K562 (cell line): ENCODE data around the gene RILP. TPM values are rescaled to one million over a fixed set of nuclear protein-coding genes. Genes with fewer than 3 reads are reported as not detected.

Source experiments
- ATAC-seq: fragments of 200-7000 bp; cut with Tn5 transposase; 3 replicates; pipeline ENCODE4 v1.9.1; 2020; ENCODE audit warnings: moderate library complexity
- BruUV-seq: library from RNA; stranded (reverse); fragments of 400-500 nt; replicated peaks from 2 replicates; lab custom pipeline; 2021; lab: Mats Ljungman, UMichigan
- CTCF ChIA-PET: fragments of 300-600 bp; formaldehyde crosslinking; extraction: SDS; loops from one replicate; lab custom pipeline; 2021; ENCODE audit warnings: low intra/inter-chr PET ratio; lab: Yijun Ruan, JAX
- POLR2A ChIA-PET: fragments of 300-600, 350-650 bp; sonication (Branson Sonifier 250); formaldehyde crosslinking; extraction: SDS; loops from one replicate; lab custom pipeline; 2021; ENCODE audit warnings: antibody characterized with exemption, inconsistent platforms; lab: Yijun Ruan, JAX
- DNase-seq, 4 experiments: peaks; one replicate each; pipeline versions ENCODE4 v3.0.0 to v3.0.0-alpha.2; 2011 to 2018; ENCODE audit warnings: low spot score in 3 of 4, mixed read lengths in 3 of 4; ENCODE audit errors: extremely low read depth in 1 of 4
- FAIRE-seq: peaks from 2 replicates; lab custom pipeline; 2011; peaks lifted over from hg19 to GRCh38; lab: Jason Lieb, UNC
- H2AFZ ChIP-seq: 2 replicates; pipeline ENCODE4 v1.6.0; 2011; ENCODE audit warnings: low read depth, low read length, control low read depth, inconsistent platforms
- H3K27ac ChIP-seq: fragments of 200-600 bp; 3 replicates; pipeline ENCODE4 v1.8.0; 2011; ENCODE audit warnings: low read depth, mild to moderate bottlenecking, control low read depth, inconsistent platforms, low read length, moderate library complexity, mixed read lengths; ENCODE audit errors: extremely low read depth
- H3K27me3 ChIP-seq, 2 experiments: fragments of 300-600 bp in 1 of 2; 2 replicates in 1 of 2; 3 replicates in 1 of 2; pipeline versions ENCODE4 v1.6.0 to v1.8.0; 2011; ENCODE audit warnings: inconsistent platforms in 2 of 2, low read length in 2 of 2, mild to moderate bottlenecking in 1 of 2, mixed read lengths in 1 of 2, moderate library complexity in 1 of 2; ENCODE audit not compliant: control insufficient read depth in 2 of 2, insufficient read depth in 2 of 2
- H3K36me3 ChIP-seq: fragments of 300-600 bp; 3 replicates; pipeline ENCODE4 v1.8.0; 2011; ENCODE audit warnings: mild to moderate bottlenecking, low read length, inconsistent platforms; ENCODE audit not compliant: control insufficient read depth, insufficient read depth
- H3K4me1 ChIP-seq, 2 experiments: fragments of 200-600 bp in 1 of 2; replicated peaks in 1 of 2; 2 replicates in 1 of 2; 3 replicates in 1 of 2; pipeline versions ENCODE4 v1.5.1 to v1.8.0; 2011; ENCODE audit warnings: inconsistent platforms in 2 of 2, low read length in 2 of 2, mild to moderate bottlenecking in 1 of 2, mixed read lengths in 1 of 2, moderate library complexity in 1 of 2; ENCODE audit not compliant: control insufficient read depth in 2 of 2, insufficient read depth in 2 of 2
- H3K4me2 ChIP-seq: 2 replicates; pipeline ENCODE4 v1.6.1; 2011; ENCODE audit warnings: low read length, control low read depth, inconsistent platforms, mixed read lengths; ENCODE audit not compliant: insufficient read depth
- H3K4me3 ChIP-seq: fragments of 200-600 bp; sonication (generic), shearing (Covaris generic); 2 replicates; pipeline ENCODE4 v1.5.1; 2016; ENCODE audit warnings: control low read depth, inconsistent platforms
- H3K79me2 ChIP-seq: fragments of 200-600 bp; 3 replicates; pipeline ENCODE4 v1.8.0; 2011; ENCODE audit warnings: low read length, inconsistent platforms; ENCODE audit not compliant: control insufficient read depth, insufficient read depth
- H3K9ac ChIP-seq, 2 experiments: 2 replicates each; pipeline versions ENCODE4 v1.6.0 to v1.6.1; 2011; ENCODE audit warnings: low read depth in 2 of 2, low read length in 2 of 2, control low read depth in 1 of 2, inconsistent platforms in 1 of 2, mild to moderate bottlenecking in 1 of 2, mixed read lengths in 1 of 2; ENCODE audit not compliant: insufficient read depth in 1 of 2
- H3K9me1 ChIP-seq: one replicate; pipeline ENCODE4 v1.6.0; 2011; ENCODE audit warnings: inconsistent platforms, mild to moderate bottlenecking, low read length, moderate library complexity; ENCODE audit not compliant: control insufficient read depth, insufficient read depth
- H3K9me3 ChIP-seq: replicated peaks from 2 replicates; pipeline ENCODE4 v1.5.1; 2011; ENCODE audit warnings: low read depth, low read length, inconsistent platforms; ENCODE audit not compliant: control insufficient read depth, insufficient read depth
- H4K20me1 ChIP-seq: replicated peaks from 2 replicates; pipeline ENCODE4 v1.6.1; 2011; ENCODE audit warnings: low read length, inconsistent platforms, mixed read lengths; ENCODE audit not compliant: control insufficient read depth, insufficient read depth
- KDM5B ChIP-seq: fragments of 200-600 bp; sonication (generic); IDR thresholded peaks from 2 replicates; pipeline ENCODE4 v1.6.1; 2012; ENCODE audit warnings: low read depth, mild to moderate bottlenecking, moderate library complexity, low read length, control low read depth, inconsistent platforms; ENCODE audit not compliant: insufficient replicate concordance
- WGBS: fragments of 100-300 bp; shearing (Covaris generic); methylation state at CpG from one replicate; pipeline ENCODE4 v1.1.6; 2016; ENCODE audit warnings: low coverage, mixed read lengths; ENCODE audit not compliant: insufficient coverage; ENCODE audit errors: missing lambda C conversion rate; 5-methylcytosine and 5-hydroxymethylcytosine counted together
- in situ Hi-C: fragments of 300-500 bp; cut with MboI; formaldehyde crosslinking; loops from 4 replicates; pipeline ENCODE4 v1.15.0; 2018; ENCODE audit warnings: inconsistent platforms, mixed read lengths
- intact Hi-C: fragments of 100-400 bp; cut with micrococcal nuclease; formaldehyde crosslinking; loops from 2 replicates; pipeline ENCODE4 v1.14.2; 2022
- polyA plus RNA-seq, 8 experiments: library from polyadenylated mRNA; depleted of rRNA in 4 of 8; stranded (reverse) in 5 of 8; unstranded in 3 of 8; fragments of >200 nt; fragmentation: Nextera tagmentation in 2 of 8; fragmentation: Illumina TruSeq in 1 of 8; extraction: Ambion mirVana in 2 of 8; extraction: Trizol in 1 of 8; gene quantifications; 2 replicates each; pipeline versions ENCODE4 v1.2.1 to v1.2.3, GENCODE V29; 2011 to 2014; ENCODE audit warnings: inconsistent platforms in 1 of 8, missing spikeins in 1 of 8
- total RNA-seq, 7 experiments: library from RNA; depleted of rRNA in 6 of 7; stranded (reverse); fragments of >200 nt in 6 of 7; fragmentation: Illumina TruSeq in 2 of 7; extraction: Trizol in 2 of 7; gene quantifications; 2 replicates each; pipeline versions ENCODE4 v1.2.1 to v1.2.3, GENCODE V29; 2011 to 2021; ENCODE audit warnings: low replicate concordance in 1 of 7
- TF ChIP-seq, protein P1 (sequence below), 2 experiments: fragments of 450-650 bp; IDR thresholded peaks; 2 replicates each; pipeline ENCODE4 v1.6.1; 2016
- TF ChIP-seq, protein P2 (sequence below), 2 experiments: fragments of 450-650 bp in 1 of 2; sonication (generic) in 1 of 2; formaldehyde crosslinking in 1 of 2; IDR thresholded peaks in 1 of 2; conservative IDR thresholded peaks in 1 of 2; 2 replicates each; pipeline versions ENCODE4 v1.6.1 to v1.8.1; 2016 to 2023; ENCODE audit warnings: mild to moderate bottlenecking in 2 of 2, moderate library complexity in 2 of 2, inconsistent platforms in 1 of 2, missing genetic modification reagents in 1 of 2

Gene RILP
- total and polyA plus RNA-seq, 9 of the 15 experiments (the other 6 are each of a cell fraction or from before 2014, with no cell fraction given): 0.75 to 54.9 (median 27.8) TPM

GRCh38 chr17:1653735-1654134 is 4.1 kb upstream of the RILP start:
- no peak overlapping the region; the same call in 2 of the 3 replicates for H3K27ac ChIP-seq
- intact Hi-C loops: no loop called here
- no peak for DNase-seq
- ChIA-PET POLR2A (interaction anchor here (0.7 kb wide), 1 partner anchor 211 kb away, joined by 4 read pairs; no protein-coding TSS in a partner anchor), CTCF (no interaction called here)
- no peaks in the 10 kb centered on the region for H3K9me3 ChIP-seq
- H3K27me3 ChIP-seq: no peaks in the 10 kb centered on the region
- 88% methylated on average over 7 of the region's 14 CpGs for WGBS
- TF ChIP-seq, protein P1, sequence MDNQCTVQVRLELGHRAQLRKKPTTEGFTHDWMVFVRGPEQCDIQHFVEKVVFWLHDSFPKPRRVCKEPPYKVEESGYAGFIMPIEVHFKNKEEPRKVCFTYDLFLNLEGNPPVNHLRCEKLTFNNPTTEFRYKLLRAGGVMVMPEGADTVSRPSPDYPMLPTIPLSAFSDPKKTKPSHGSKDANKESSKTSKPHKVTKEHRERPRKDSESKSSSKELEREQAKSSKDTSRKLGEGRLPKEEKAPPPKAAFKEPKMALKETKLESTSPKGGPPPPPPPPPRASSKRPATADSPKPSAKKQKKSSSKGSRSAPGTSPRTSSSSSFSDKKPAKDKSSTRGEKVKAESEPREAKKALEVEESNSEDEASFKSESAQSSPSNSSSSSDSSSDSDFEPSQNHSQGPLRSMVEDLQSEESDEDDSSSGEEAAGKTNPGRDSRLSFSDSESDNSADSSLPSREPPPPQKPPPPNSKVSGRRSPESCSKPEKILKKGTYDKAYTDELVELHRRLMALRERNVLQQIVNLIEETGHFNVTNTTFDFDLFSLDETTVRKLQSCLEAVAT (IDR thresholded peaks at IDR 0.05): peak in 1 of 2 experiments; percentile 76; a peak in 2 of 4 replicates
- TF ChIP-seq KDM5B: no peak
- TF ChIP-seq, protein P2, sequence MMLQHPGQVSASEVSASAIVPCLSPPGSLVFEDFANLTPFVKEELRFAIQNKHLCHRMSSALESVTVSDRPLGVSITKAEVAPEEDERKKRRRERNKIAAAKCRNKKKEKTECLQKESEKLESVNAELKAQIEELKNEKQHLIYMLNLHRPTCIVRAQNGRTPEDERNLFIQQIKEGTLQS (IDR thresholded peaks at IDR 0.05): peak; percentile 19; the same call in 1 of the 2 replicates
- TF ChIP-seq, protein P2 (CRISPR knock-in tag; conservative IDR thresholded peaks at IDR 0.05): no peak
- no peak overlapping the region for H3K9ac ChIP-seq
- H3K4me2 ChIP-seq: no peak overlapping the region
- no peaks in the 10 kb centered on the region for H4K20me1 ChIP-seq
- no peak for FAIRE-seq
- peaks cover 16 to 24% of the 10 kb centered on the region in 2 experiments for H3K4me1 ChIP-seq
- H3K36me3 ChIP-seq: peaks cover 79% of the 10 kb centered on the region
- no peaks in the 10 kb centered on the region for H3K9me1 ChIP-seq
- H3K4me3 ChIP-seq: no peak overlapping the region
- in situ Hi-C loops: no loop called here
- H3K79me2 ChIP-seq: no peaks in the 10 kb centered on the region; the same call in 2 of the 3 replicates
- ATAC-seq: no peak
- BruUV-seq: no TSS peak
- H2AFZ ChIP-seq: no peak overlapping the region
